ENCODE data around the gene MTG1. TPM values are rescaled to one million over a fixed set of nuclear protein-coding genes. Genes with fewer than 3 reads are reported as not detected.
A peak's percentile ranks its signal among the peaks of the same experiment; 100 is the strongest.

MTG1 gene
- total RNA-seq, 2 experiments from 2014 or later, result 46.9 to 52.1 TPM

- no peak overlapping the region for H3K4me3 Mint-ChIP-seq
- ATAC-seq (no peak), DNase-seq (no peak)
- no peaks in the 10 kb centered on the region for H3K9me3 Mint-ChIP-seq (ENCODE audit: low read depth)
- POLR2A ChIA-PET, result no interaction called here
- H3K27me3 Mint-ChIP-seq, result peaks cover 2% of the 10 kb centered on the region
- intact Hi-C loops (cut with DNase I, micrococcal nuclease), result no loop called here
- H3K4me1 Mint-ChIP-seq, result peaks cover 6% of the 10 kb centered on the region
- CTCF ChIA-PET, result interaction anchor here (0.7 to 1.4 kb wide), 2 partner anchors 9 to 24 kb away, joined by 3 read pairs; no protein-coding TSS in a partner anchor
- no peak overlapping the region for H3K27ac Mint-ChIP-seq
- H3K36me3 Mint-ChIP-seq (ENCODE audit: low read depth), result peaks cover 5% of the 10 kb centered on the region
Observed at GRCh38 chr10:133353988-133354605, 39.9 kb upstream of the MTG1 start.

- intact Hi-C loops (cut with DNase I, micrococcal nuclease), result loop anchor here (5.0 kb wide), 2 partner anchors 47 to 1047 kb away; partner anchors contain the start of genes STK32C (in 1 of the 2), TUBGCP2 (in 1 of the 2) and ZNF511 (in 1 of the 2)
- CTCF ChIA-PET, result interaction anchor here (0.7 kb wide), 1 partner anchor 26 kb away, joined by 3 read pairs; no protein-coding TSS in a partner anchor
- ATAC-seq (no peak), DNase-seq (no peak)
- H3K36me3 Mint-ChIP-seq (ENCODE audit: low read depth), result peaks cover 5% of the 10 kb centered on the region
- no peak overlapping the region for H3K27ac Mint-ChIP-seq
- POLR2A ChIA-PET, result no interaction called here
- H3K27me3 Mint-ChIP-seq, result no peaks in the 10 kb centered on the region
- peaks cover 4% of the 10 kb centered on the region for H3K4me1 Mint-ChIP-seq
- H3K4me3 Mint-ChIP-seq, result no peak overlapping the region
- H3K9me3 Mint-ChIP-seq (ENCODE audit: low read depth), result no peaks in the 10 kb centered on the region
Observed at GRCh38 chr10:133354672-133355240, 39.2 kb upstream of the MTG1 start.

- POLR2A ChIA-PET, result no interaction called here
- H3K4me3 Mint-ChIP-seq, result no peak overlapping the region
- CTCF ChIA-PET, result interaction anchor here (0.7 kb wide), 1 partner anchor 26 kb away, joined by 3 read pairs; no protein-coding TSS in a partner anchor
Observed at GRCh38 chr10:133355266-133355665, 38.7 kb upstream of the MTG1 start.

DNA sequence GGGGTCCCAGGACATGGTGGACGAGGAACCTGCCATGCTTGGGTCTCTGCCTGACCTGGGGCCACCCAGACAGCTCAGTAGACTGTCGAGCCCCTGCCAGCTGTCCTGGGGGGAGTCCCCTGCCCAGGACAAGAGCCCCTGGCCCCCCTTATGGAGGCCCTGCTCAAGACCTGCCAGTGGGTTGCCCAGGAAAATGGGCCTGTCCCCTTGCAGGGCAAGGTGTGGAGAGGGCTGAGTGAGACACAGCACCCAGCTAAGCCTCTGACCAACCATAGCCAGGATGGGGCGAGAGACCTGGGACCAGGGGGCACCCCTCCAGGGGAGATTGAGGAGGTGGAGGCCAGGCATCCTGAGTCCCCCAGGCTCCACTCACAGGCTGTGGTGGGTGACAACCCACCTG, 38.0 kb upstream of the MTG1 start:
- H3K4me1 Mint-ChIP-seq, result peaks cover 4% of the 10 kb centered on the region
- CTCF ChIA-PET, result interaction anchor here (1.1 kb wide), 1 partner anchor 22 kb away, joined by 3 read pairs; no protein-coding TSS in a partner anchor
- ATAC-seq (no peak), DNase-seq (no peak)
- no peaks in the 10 kb centered on the region for H3K9me3 Mint-ChIP-seq (ENCODE audit: low read depth)
- peak overlapping the region; percentile 77 for H3K4me3 Mint-ChIP-seq
- POLR2A ChIA-PET, result interaction anchor here (0.7 kb wide), 1 partner anchor 9 kb away, joined by 3 read pairs; the partner anchor contains the start of gene PRAP1
- no peaks in the 10 kb centered on the region for H3K27me3 Mint-ChIP-seq
- H3K27ac Mint-ChIP-seq, result no peak overlapping the region
- intact Hi-C loops (cut with DNase I, micrococcal nuclease), result loop anchor here (2.0 to 5.0 kb wide), 3 partner anchors 49 to 1049 kb away; partner anchors contain the start of genes STK32C (in 1 of the 2), TUBGCP2 (in 1 of the 2) and ZNF511 (in 1 of the 2)
- H3K36me3 Mint-ChIP-seq (ENCODE audit: low read depth), result peaks cover 5% of the 10 kb centered on the region

More at GRCh38 chr10:133355266-133355665, 38.7 kb upstream of the MTG1 start:
- Mint-ChIP-seq H3K27me3 (no peaks in the 10 kb centered on the region), H3K4me1 (peaks cover 4% of the 10 kb centered on the region), H3K9me3 (ENCODE audit: low read depth) (no peaks in the 10 kb centered on the region), H3K27ac (no peak overlapping the region), H3K36me3 (ENCODE audit: low read depth) (peaks cover 5% of the 10 kb centered on the region)
- DNase-seq (no peak), ATAC-seq (no peak)
- intact Hi-C loops (cut with DNase I, micrococcal nuclease), result loop anchor here (5.0 kb wide), 2 partner anchors 48 to 1048 kb away; partner anchors contain the start of genes STK32C (in 1 of the 2), TUBGCP2 (in 1 of the 2) and ZNF511 (in 1 of the 2)

DNA sequence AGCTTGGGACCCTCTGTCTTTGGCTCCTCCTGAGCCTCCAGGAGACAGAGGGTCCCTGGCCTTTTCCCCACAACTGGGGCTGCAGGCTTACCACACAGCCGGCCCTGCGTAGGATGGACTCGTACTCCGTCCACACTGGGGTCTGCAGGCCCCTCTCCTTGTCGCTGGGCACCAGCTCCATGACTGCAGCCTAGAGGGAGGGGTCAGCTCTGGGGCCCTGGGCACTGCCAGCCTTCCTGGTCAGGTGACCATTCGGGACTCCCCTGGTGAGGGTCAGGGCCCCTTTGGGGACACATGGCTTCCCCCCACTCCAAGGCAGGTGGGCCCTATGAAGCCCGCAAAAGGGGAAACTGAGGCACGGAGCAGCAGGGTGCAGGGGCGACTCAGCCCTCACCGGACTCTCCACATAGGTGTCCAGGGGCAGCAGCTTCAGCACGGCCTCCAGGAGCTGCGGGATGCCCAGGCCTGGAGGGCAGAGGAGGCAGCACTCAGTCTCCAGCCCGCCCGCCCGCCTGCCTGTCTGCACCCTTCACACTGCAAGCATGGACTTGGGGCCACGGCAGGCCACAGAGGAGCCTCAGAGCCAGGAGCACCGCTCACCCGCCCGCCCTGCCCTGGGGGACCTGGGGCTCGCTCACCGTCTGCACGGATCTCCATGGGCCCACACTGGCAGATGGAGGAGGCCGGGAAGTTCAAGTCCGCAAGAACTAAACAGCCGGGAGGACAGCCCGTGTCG, 37.2 kb upstream of the MTG1 start:
- peak overlapping the region; percentile 60 for H3K27ac Mint-ChIP-seq
- intact Hi-C loops (cut with DNase I, micrococcal nuclease), result loop anchor here (1.0 to 5.0 kb wide), 7 partner anchors 21 to 1049 kb away; partner anchors contain the start of genes MTG1 (in 1 of the 2), STK32C (in 1 of the 2), TUBGCP2 (in 1 of the 2) and ZNF511 (in 1 of the 2)
- peaks cover 7% of the 10 kb centered on the region for H3K4me1 Mint-ChIP-seq
- ATAC-seq, result no peak
- ChIA-PET CTCF (interaction anchor here (0.6 to 1.3 kb wide), 4 partner anchors 21 to 44 kb away, joined by 3 to 5 read pairs (median 3); no protein-coding TSS in a partner anchor), POLR2A (interaction anchor here (0.7 to 1.2 kb wide), 2 partner anchors 10 to 49 kb away, joined by 3 read pairs; partner anchors contain the start of gene PRAP1)
- H3K9me3 Mint-ChIP-seq (ENCODE audit: low read depth), result no peaks in the 10 kb centered on the region
- peaks cover 7% of the 10 kb centered on the region for H3K36me3 Mint-ChIP-seq (ENCODE audit: low read depth)
- H3K27me3 Mint-ChIP-seq, result no peaks in the 10 kb centered on the region
- peak overlapping the region; percentile 77 for H3K4me3 Mint-ChIP-seq
- peak; percentile 27 for DNase-seq

- Mint-ChIP-seq H3K4me1 (peaks cover 7% of the 10 kb centered on the region), H3K27me3 (no peaks in the 10 kb centered on the region), H3K9me3 (ENCODE audit: low read depth) (no peaks in the 10 kb centered on the region), H3K4me3 (peak within 1 kb of the TSS; percentile 77), H3K27ac (peak within 1 kb of the TSS; percentile 60), H3K36me3 (ENCODE audit: low read depth) (peaks cover 10% of the 10 kb centered on the region)
- intact Hi-C loops (cut with DNase I, micrococcal nuclease), result loop anchor here (1.0 to 5.0 kb wide), 13 partner anchors 15 to 1050 kb away; partner anchors contain the start of genes ECHS1 (in 2 of the 2), ADAM8 (in 1 of the 2), INPP5A (in 1 of the 2) and MTG1 (in 1 of the 2)
- peak; percentile 92 for ATAC-seq
- ChIA-PET POLR2A (interaction anchor here (0.6 to 1.2 kb wide), 2 partner anchors 50 to 81 kb away, joined by 3 to 4 read pairs; partner anchors contain the start of gene ADAM8), CTCF (interaction anchor here (0.6 to 1.3 kb wide), 2 partner anchors 33 to 45 kb away, joined by 3 to 5 read pairs; no protein-coding TSS in a partner anchor)
- peak; percentile 87 for DNase-seq
Observed at GRCh38 chr10:133357285-133358161, 36.4 kb upstream of the MTG1 start, which contains the start of gene FUOM. Gene FUOM (minus strand): TSS chr10:133358019. CDS start chr10:133358007, 12 bp downstream.

- intact Hi-C loops (cut with DNase I, micrococcal nuclease), result loop anchor here (1.0 to 5.0 kb wide), 8 partner anchors 14 to 1051 kb away; partner anchors contain the start of genes ECHS1 (in 2 of the 2), ADAM8 (in 1 of the 2), INPP5A (in 1 of the 2) and PAOX (in 1 of the 2)
- peaks cover 7% of the 10 kb centered on the region for H3K4me1 Mint-ChIP-seq
- H3K27me3 Mint-ChIP-seq, result no peaks in the 10 kb centered on the region
- POLR2A ChIA-PET, result interaction anchor here (0.6 to 1.2 kb wide), 2 partner anchors 50 to 82 kb away, joined by 3 to 4 read pairs; partner anchors contain the start of gene ADAM8
- ATAC-seq (no peak), DNase-seq (no peak)
- no peaks in the 10 kb centered on the region for H3K9me3 Mint-ChIP-seq (ENCODE audit: low read depth)
- H3K4me3 Mint-ChIP-seq, result no peak overlapping the region
- no peak overlapping the region for H3K27ac Mint-ChIP-seq
- H3K36me3 Mint-ChIP-seq (ENCODE audit: low read depth), result peaks cover 10% of the 10 kb centered on the region
- CTCF ChIA-PET, result interaction anchor here (0.6 kb wide), 1 partner anchor 50 kb away, joined by 4 read pairs; no protein-coding TSS in a partner anchor
Observed at GRCh38 chr10:133358162-133358924, 35.6 kb upstream of the MTG1 start.

GRCh38 chr10:133358925-133359310, 35.0 kb upstream of the MTG1 start:
- H3K9me3 Mint-ChIP-seq (ENCODE audit: low read depth), result no peaks in the 10 kb centered on the region
- H3K27me3 Mint-ChIP-seq, result no peaks in the 10 kb centered on the region
- peaks cover 7% of the 10 kb centered on the region for H3K4me1 Mint-ChIP-seq
- DNase-seq (no peak), ATAC-seq (no peak)
- H3K36me3 Mint-ChIP-seq (ENCODE audit: low read depth), result peaks cover 10% of the 10 kb centered on the region
- H3K4me3 Mint-ChIP-seq, result no peak overlapping the region
- intact Hi-C loops (cut with DNase I, micrococcal nuclease), result loop anchor here (1.0 to 5.0 kb wide), 8 partner anchors 14 to 1052 kb away; partner anchors contain the start of genes ECHS1 (in 2 of the 2), ADAM8 (in 1 of the 2), INPP5A (in 1 of the 2) and PAOX (in 1 of the 2)
- no peak overlapping the region for H3K27ac Mint-ChIP-seq
- CTCF ChIA-PET, result no interaction called here
- POLR2A ChIA-PET, result no interaction called here

- H3K9me3 Mint-ChIP-seq (ENCODE audit: low read depth), result no peaks in the 10 kb centered on the region
- intact Hi-C loops (cut with DNase I, micrococcal nuclease), result loop anchor here (2.0 to 5.0 kb wide), 4 partner anchors 13 to 1052 kb away; partner anchors contain the start of genes ECHS1 (in 1 of the 2), INPP5A (in 1 of the 2), STK32C (in 1 of the 2) and TUBGCP2 (in 1 of the 2)
- ChIA-PET CTCF (interaction anchor here (0.6 kb wide), 1 partner anchor 1265 kb away, joined by 3 read pairs; no protein-coding TSS in a partner anchor), POLR2A (no interaction called here)
- H3K4me1 Mint-ChIP-seq, result peaks cover 7% of the 10 kb centered on the region
- DNase-seq (peak; percentile 47), ATAC-seq (no peak)
- peaks cover 10% of the 10 kb centered on the region for H3K36me3 Mint-ChIP-seq (ENCODE audit: low read depth)
- no peak overlapping the region for H3K27ac Mint-ChIP-seq
- H3K27me3 Mint-ChIP-seq, result no peaks in the 10 kb centered on the region
- H3K4me3 Mint-ChIP-seq, result no peak overlapping the region
Observed at GRCh38 chr10:133359554-133359971, 34.4 kb upstream of the MTG1 start.

Data from activated CD4-positive, alpha-beta T cell treated with anti-CD3 and anti-CD28 coated beads for 36 hours (primary cell).